Activated T-cell treated with anti-CD3 and anti-CD28 coated beads, Interleukin-2, amount 50 U/mL, for 4 hours (primary cell): ENCODE results near the gene PRDM16. TPM values are rescaled to one million over a fixed set of nuclear protein-coding genes. Genes with fewer than 3 reads are reported as not detected.

Source experiments
- ATAC-seq, 2 donors: fragments of 200-7000 bp; cut with Tn5 transposase; one replicate each; pipeline ENCODE4 v1.10.0; 2021
- DNase-seq: peaks from one replicate; pipeline ENCODE4 v3.0.0-alpha.2; 2020
- H3K27me3 Mint-ChIP-seq: one replicate; pipeline ENCODE4 v1.8.0; 2021; ENCODE audit warnings: low read depth, mixed read lengths
- H3K36me3 Mint-ChIP-seq: one replicate; pipeline ENCODE4 v1.8.0; 2022; ENCODE audit warnings: mixed read lengths; ENCODE audit not compliant: insufficient read depth
- H3K4me1 Mint-ChIP-seq: one replicate; pipeline ENCODE4 v1.8.0; 2021; ENCODE audit warnings: low read depth, mixed read lengths
- H3K4me3 Mint-ChIP-seq: one replicate; pipeline ENCODE4 v1.8.0; 2021; ENCODE audit warnings: mild to moderate bottlenecking, moderate library complexity, mixed read lengths
- H3K9me3 Mint-ChIP-seq: one replicate; pipeline ENCODE4 v1.8.0; 2021; ENCODE audit warnings: mixed read lengths
- total RNA-seq, 3 donors: library from RNA; stranded (reverse); gene quantifications; one replicate each; pipeline ENCODE4 v1.2.1, GENCODE V29; 2021

PRDM16 gene
- total RNA-seq, 3 donors from 2014 or later = 0.05 to 0.22 TPM; not detected in 1

DNA sequence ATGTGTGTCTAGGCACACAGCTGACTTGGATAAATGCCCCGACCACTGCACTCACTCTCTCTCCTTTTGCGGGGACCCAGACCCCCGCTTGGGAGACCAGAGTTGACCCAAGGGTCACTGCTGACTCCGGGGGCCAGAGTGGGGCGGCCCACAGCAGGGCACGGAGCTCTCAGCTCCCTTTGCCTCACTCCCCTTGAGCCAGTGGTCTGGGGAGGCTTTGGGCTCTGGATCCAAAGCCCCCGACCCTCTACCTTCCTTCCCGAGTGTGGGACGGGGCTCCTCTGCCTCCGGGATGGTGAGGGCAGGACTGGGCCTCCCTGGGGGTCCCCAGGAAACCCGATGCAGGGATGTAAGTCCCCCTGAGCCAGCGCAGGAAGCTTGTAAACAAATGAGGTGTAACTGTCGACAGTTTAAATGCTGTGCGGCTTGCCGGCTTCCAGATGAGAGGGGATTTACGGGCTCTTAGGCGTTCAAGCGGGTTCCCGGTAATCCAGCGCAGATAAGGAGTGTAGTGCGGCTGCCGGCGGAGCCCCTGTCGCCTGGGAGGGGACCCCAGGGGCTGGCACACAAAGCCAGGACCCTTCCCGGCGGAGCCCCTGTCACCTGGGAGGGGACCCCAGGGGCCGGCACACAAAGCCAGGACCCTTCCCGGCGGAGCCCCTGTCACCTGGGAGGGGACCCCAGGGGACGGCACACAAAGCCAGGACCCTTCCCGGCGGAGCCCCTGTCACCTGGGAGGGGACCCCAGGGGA, 40.3 kb upstream of the PRDM16 start:
- peaks cover 15% of the 10 kb centered on the region for H3K4me1 Mint-ChIP-seq
- H3K9me3 Mint-ChIP-seq = no peaks in the 10 kb centered on the region
- no peak for ATAC-seq
- DNase-seq = no peak
- H3K36me3 Mint-ChIP-seq = no peaks in the 10 kb centered on the region
- no peak overlapping the region for H3K4me3 Mint-ChIP-seq
- peaks cover 4% of the 10 kb centered on the region for H3K27me3 Mint-ChIP-seq

DNA sequence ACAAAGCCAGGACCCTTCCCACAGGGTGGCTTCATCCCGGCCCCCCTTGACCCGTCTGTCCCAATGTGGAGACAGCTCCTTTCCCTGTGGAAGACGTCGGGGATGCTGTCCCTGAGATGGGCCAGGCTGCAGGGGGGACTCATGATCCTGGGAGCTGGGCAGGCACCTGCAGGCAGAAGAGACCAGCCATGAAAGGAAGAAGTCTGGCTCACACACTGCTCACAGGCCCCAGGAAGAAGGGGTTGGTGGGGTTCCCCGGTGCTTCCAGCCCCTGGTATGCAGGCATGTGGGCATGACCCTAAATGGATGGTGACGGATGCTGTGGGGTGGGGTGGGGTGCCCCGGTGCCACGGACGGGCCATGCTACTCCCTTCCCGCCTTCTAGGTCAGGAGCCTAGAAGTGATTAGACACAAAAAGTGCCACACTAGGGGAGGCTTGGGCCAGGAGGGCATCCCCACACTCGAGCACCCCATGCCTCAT, 39.5 kb upstream of the PRDM16 start:
- H3K27me3 Mint-ChIP-seq = peaks cover 4% of the 10 kb centered on the region
- ATAC-seq (no peak), DNase-seq (no peak)
- no peaks in the 10 kb centered on the region for H3K36me3 Mint-ChIP-seq
- no peak overlapping the region for H3K4me3 Mint-ChIP-seq
- H3K9me3 Mint-ChIP-seq = no peaks in the 10 kb centered on the region
- peaks cover 20% of the 10 kb centered on the region for H3K4me1 Mint-ChIP-seq

DNA sequence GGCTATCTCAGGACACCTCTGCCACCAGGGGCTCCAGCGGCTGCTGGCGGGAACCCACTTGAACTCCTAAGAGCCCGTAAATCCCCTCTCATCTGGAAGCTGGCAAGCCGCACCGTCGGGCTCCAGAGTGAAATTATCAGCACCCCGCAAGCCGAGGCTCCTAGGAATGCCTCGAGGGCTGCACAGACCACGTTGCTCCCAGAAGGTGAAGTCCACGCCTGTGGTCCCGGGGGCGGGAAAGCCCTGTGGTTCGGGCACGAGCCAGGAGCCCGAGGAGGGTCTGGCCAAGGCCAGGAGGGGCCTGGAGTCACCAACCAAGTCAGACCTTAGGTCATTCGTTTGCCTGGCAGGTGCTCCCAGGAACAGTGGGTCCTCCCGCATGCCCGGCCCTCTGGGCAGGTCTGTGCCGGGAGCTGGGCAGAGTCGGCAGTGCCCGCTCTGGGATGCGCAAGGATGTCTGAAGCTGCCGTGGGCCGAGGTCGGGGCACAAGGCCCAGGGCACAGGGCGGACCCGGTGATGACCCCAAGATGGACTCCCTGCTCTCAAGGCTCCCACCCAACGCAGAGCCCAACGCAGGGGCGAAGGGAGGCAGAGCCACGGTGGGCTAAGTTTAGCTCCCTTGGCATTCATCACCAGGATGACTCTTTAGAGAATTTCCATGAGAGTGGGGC, 38.9 kb upstream of the PRDM16 start:
- H3K27me3 Mint-ChIP-seq = peaks cover 4% of the 10 kb centered on the region
- ATAC-seq (no peak), DNase-seq (no peak)
- H3K4me1 Mint-ChIP-seq = peaks cover 21% of the 10 kb centered on the region
- H3K9me3 Mint-ChIP-seq = no peaks in the 10 kb centered on the region
- no peak overlapping the region for H3K4me3 Mint-ChIP-seq
- no peaks in the 10 kb centered on the region for H3K36me3 Mint-ChIP-seq

DNA sequence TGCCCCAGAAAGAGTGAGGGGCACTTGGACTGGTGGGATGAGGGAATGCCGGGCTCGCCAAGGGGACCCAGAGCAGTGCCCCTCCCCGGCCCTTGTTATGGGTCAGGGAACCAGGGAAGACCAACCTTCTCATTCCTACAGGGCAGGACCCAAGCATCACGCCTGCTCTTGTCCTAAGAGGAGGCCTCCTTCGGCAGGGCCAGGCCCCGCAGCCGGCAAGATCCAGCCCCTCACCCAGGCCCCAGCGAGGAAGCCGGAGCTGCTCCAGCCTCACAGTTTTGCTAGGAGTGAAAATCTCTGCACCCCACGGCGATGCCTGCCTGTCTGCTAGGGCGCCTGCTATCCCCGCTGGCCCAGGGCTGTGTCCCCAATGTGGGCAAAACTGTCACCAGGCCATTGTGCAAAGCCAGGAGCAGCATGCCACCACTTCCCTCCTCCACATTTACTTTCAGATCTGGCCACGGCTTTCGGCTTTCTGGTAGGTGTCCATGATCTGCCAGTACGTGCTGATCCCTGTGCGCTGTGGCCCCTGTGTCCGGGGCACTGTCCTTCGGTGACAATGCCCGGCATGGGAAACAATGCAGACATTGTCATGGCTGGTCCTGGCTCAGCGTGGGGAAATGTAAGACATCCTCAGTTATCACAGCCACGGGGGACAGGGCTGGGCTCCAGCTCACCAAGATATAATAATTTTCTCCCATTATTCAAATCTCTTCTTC, 38.2 kb upstream of the PRDM16 start:
- H3K4me3 Mint-ChIP-seq = no peak overlapping the region
- no peaks in the 10 kb centered on the region for H3K9me3 Mint-ChIP-seq
- H3K27me3 Mint-ChIP-seq = peaks cover 4% of the 10 kb centered on the region
- peaks cover 21% of the 10 kb centered on the region for H3K4me1 Mint-ChIP-seq
- no peaks in the 10 kb centered on the region for H3K36me3 Mint-ChIP-seq
- DNase-seq = no peak
- ATAC-seq = no peak

DNA sequence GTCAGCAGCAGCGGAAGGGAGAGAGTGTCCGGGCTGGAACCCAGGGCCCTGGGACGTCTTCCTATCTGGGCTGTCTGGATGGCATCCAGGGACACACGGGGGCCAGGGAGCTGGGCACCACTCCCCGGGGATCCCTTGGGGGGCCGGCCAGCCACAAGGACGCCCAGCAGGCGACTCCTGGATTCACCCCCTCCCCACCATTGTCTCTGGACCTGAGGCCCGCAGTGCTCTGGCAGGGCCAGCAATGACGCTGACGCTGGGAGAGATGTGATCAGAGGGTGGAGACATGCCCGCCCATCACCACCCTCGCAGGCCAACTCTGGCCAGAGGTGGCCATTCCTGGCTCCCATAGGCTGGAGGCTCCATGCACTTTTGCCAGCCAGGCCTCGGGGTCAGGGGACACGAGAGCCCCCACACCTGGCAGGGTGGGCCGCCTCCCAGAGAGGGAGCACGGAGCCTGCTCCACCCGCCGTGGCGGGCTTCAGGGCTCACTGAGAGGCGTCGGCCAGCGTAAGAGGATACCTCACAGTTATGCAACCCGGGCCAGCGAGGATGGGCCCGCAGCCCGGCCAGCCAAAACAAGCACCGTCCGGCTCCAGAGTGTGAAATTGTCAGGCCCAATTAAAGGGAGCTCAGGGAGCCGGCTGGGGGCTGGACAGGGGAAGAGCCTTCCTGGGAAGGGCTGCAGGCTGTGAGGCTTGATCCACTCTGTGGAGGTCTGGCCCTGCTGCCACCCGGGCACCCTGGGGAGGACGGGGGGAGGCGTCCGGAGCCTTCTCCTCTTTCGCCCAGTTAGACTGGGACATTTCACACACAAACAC, 37.4 kb upstream of the PRDM16 start:
- no peak overlapping the region for H3K4me3 Mint-ChIP-seq
- H3K36me3 Mint-ChIP-seq = no peaks in the 10 kb centered on the region
- no peaks in the 10 kb centered on the region for H3K9me3 Mint-ChIP-seq
- peaks cover 4% of the 10 kb centered on the region for H3K27me3 Mint-ChIP-seq
- no peak for ATAC-seq
- peaks cover 21% of the 10 kb centered on the region for H3K4me1 Mint-ChIP-seq
- no peak for DNase-seq

DNA sequence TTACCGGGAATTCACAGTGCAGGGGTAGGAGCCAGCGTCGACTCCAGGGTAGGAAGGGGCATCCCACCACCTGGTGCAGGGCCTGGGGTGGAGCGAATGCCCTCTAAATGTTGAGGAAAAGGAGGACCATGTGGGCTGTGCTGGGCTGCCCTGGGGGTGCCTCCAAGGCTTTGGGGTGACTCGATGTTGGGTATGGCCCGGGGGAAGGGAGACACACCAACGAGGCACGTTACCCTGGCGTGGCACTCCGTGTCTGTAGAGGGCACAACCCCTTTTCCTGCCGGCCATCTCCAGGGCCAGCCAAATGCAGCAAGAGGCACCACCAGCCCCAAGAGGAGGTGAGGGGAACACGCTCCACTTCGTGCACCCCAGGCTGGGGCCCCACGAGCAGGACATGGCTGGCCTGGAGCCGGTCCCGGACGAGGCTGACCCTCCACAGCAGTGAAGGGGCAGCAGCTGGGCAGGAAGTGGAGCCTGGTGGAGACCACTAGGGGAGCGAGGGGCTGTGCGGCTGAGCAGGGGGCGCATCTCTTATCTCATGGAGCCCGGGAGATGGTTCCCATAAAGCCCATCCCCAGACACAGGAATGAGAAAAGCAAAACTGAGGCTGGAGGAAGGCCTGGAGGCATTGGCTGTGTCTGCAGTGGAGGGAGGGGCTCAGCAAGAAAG, 36.5 kb upstream of the PRDM16 start:
- DNase-seq (no peak), ATAC-seq (peak in 1 of 2 donors; percentile 3)
- H3K4me3 Mint-ChIP-seq = no peak overlapping the region
- no peaks in the 10 kb centered on the region for H3K36me3 Mint-ChIP-seq
- H3K9me3 Mint-ChIP-seq = no peaks in the 10 kb centered on the region
- H3K4me1 Mint-ChIP-seq = peaks cover 21% of the 10 kb centered on the region
- H3K27me3 Mint-ChIP-seq = peaks cover 4% of the 10 kb centered on the region

DNA sequence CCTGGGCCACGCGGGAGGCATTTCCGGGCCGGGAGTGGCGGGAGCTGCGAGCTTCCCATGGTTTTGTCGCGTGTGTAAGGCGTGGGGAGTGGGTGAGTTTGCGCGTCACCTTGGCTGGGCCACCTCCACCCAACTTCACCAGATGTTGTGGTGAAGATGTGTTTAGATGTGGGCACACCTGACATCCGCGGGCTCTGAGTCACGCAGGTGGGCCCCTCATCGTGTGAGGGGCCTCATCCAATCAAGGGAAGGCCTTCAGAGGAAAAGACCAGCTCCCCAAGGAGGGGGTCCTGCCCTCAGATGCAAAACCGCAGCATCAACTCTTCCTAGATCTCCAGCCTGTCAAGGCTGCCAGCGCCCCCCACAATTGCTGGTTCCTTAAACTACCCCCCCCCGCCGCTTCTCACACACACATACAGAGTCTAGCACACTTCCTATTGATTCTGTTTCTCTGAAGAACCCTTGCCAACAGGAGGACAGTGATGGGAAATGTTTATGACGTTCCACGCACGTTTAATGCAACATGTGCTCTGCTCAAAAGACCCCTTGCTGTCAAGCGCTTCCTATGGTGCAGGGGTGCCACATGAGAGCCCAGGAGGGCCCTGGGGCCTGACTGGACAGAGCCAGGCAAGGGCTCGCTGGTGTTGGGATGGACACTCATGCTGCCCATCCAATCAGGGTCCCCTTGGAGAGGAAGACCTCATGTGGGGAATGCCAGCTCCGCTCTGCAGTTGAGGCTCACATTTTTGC, 35.8 kb upstream of the PRDM16 start:
- Mint-ChIP-seq H3K4me1 (peaks cover 21% of the 10 kb centered on the region), H3K9me3 (no peaks in the 10 kb centered on the region), H3K27me3 (peaks cover 4% of the 10 kb centered on the region), H3K4me3 (no peak overlapping the region), H3K36me3 (no peaks in the 10 kb centered on the region)
- DNase-seq = peak; percentile 39
- ATAC-seq = peak; percentile 64 to 67

DNA sequence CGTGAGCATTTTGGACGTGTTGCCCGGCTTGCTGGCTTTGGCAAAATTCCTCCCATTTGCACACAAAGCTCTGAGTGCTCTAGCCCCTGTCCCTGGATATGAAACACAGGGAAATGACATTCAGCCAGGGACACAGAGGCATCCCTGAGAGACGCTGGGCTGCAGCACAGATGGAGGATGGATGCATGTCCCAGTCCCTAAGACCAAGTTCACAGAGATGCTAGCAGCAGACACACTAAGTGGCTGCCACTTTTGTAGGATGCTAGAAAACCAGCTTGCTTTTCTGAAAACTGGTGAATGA, 35.3 kb upstream of the PRDM16 start:
- ATAC-seq = no peak

DNA sequence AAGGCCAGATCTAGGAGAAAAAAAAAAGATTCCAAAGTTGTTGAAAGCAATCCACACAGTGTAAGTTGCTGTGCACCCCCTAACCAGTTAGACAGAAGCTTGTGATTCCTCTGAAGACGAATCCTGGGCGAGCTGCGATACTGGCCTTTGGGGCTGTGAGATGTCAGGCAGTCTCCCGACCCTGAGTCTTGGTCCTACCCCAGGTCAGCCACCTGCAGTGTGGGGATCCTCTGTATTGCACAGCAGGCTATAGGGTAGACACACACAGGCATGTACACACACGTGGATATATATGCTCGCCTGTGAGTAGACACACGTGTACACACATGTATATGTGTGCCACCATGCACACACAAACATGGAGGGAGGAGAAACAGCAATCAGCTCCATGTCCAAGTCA, 34.8 kb upstream of the PRDM16 start:
- Mint-ChIP-seq H3K9me3 (no peaks in the 10 kb centered on the region), H3K36me3 (no peaks in the 10 kb centered on the region), H3K4me1 (peaks cover 21% of the 10 kb centered on the region), H3K27me3 (peaks cover 4% of the 10 kb centered on the region), H3K4me3 (no peak overlapping the region)
- no peak for DNase-seq
- no peak for ATAC-seq

More for the DNA sequence above, 35.3 kb upstream of the PRDM16 start:
- DNase-seq = no peak
- H3K4me3 Mint-ChIP-seq = no peak overlapping the region
- peaks cover 4% of the 10 kb centered on the region for H3K27me3 Mint-ChIP-seq
- H3K4me1 Mint-ChIP-seq = peaks cover 21% of the 10 kb centered on the region
- no peaks in the 10 kb centered on the region for H3K9me3 Mint-ChIP-seq
- no peaks in the 10 kb centered on the region for H3K36me3 Mint-ChIP-seq

DNA sequence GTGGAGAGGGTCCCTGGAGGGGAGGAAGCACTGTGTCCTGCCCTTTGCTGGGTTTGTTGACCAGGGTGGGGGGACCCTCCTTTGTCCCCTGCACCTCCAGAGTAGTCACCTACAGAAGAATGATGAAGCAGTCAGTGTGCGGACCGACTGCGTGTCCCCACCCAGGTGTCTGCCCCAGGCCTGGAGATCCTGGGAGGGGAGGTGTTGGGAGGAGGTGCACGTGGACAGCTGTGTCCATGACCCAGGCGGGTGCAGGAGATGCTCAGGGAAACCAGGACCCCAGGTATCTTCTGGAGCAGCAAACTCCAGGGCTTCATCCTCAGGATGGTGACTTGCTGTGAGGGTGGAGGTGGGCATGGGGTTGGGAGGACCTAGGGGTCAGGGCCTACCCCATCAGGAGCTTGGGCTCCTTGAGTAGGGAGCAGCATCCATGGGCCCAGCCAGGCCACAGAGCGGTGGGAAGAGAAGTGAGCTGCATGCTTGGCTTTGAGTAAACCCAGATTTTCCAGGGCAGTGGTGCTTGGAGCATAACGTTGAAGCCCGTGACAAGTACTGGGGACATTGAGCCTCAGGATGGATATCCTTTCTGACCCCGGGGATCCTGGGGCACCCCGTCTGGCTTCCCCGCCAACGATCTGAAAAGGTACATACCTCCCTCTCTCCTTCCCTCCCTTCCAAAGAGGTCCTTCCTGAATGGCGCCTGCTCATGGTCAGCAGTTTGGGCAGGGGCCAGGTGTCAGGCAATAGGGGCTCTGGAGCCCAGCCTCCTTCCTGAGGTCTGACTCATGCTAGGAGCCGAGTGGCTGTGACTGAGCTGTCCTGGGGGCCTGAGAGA, 34.1 kb upstream of the PRDM16 start:
- Mint-ChIP-seq H3K4me1 (peaks cover 21% of the 10 kb centered on the region), H3K9me3 (no peaks in the 10 kb centered on the region), H3K36me3 (no peaks in the 10 kb centered on the region), H3K27me3 (peaks cover 4% of the 10 kb centered on the region), H3K4me3 (no peak overlapping the region)
- DNase-seq = no peak
- ATAC-seq = no peak

DNA sequence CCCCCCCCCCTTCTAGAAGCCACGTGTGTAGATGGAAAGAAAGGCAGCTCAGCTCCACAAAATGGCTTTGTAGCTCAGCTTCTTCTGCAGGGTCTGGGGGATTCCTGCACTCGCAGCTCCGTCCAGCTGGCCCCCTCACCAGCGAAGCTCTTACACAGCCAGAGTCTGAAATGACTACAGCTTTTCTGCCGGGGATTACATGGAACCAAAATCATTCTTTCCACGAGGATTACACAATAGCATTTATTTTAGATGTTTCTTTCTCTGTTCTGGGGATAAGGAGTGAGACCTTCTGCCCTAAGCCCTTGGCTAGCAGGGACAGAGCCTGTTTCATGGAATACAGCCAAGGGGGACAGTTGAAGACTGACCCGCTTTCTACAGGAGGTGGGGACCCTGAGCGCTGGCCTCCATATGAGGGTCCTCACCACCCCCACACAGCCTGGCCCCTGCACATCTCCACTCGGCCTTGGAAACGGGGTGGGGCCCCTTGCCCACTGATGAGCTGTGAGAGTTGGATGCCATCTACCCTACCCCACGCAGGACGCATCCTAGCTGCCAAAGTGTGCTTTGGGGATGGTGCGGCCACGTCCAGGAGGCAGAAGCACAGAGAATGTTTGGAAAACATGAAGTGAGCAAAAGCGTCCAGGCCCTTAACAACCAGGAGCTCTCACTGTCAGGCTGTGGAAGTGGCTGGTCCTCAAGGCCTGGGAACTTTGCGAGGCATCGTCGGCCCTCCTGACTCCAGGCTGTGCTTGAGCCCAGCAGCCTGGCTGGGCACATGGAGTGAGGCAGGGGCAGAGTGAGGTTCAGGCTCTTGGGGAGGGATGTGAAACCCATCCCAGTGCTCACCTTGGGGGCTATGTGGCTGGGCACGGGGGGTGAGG, 33.2 kb upstream of the PRDM16 start:
- Mint-ChIP-seq H3K36me3 (no peaks in the 10 kb centered on the region), H3K4me1 (peaks cover 21% of the 10 kb centered on the region), H3K9me3 (no peaks in the 10 kb centered on the region), H3K27me3 (peaks cover 4% of the 10 kb centered on the region), H3K4me3 (no peak overlapping the region)
- ATAC-seq (no peak), DNase-seq (no peak)
